H1 (cell line): Measurements from ENCODE around the gene ZNF277. TPM values are rescaled to one million over a fixed set of nuclear protein-coding genes. Genes with fewer than 3 reads are reported as not detected.

Experiments
- CTCF ChIA-PET: fragments of 300-600 bp; sonication (Branson Sonifier 250); formaldehyde crosslinking; loops from one replicate; lab custom pipeline; 2021; ENCODE audit not compliant: partially characterized antibody; lab: Charles Lee
- POLR2A ChIA-PET: fragments of 300-600 bp; sonication (Branson Sonifier 250); formaldehyde crosslinking; loops from one replicate; lab custom pipeline; 2021; ENCODE audit warnings: inconsistent platforms; ENCODE audit not compliant: partially characterized antibody; lab: Charles Lee
- DNase-seq, 2 experiments: peaks; one replicate each; pipeline versions ENCODE4 v3.0.0 to v3.0.0-alpha.2; 2010 to 2022; ENCODE audit warnings: low spot score in 2 of 2, low read depth in 1 of 2, mixed read lengths in 1 of 2
- FAIRE-seq: peaks from 2 replicates; lab custom pipeline; 2011; peaks lifted over from hg19 to GRCh38; lab: Jason Lieb, UNC
- H2AFZ ChIP-seq: 2 replicates; pipeline ENCODE4 v1.8.1; 2012; ENCODE audit warnings: low read length, inconsistent platforms
- H2AK5ac ChIP-seq: 2 replicates; pipeline ENCODE4 v1.6.1; 2013; ENCODE audit warnings: low read depth, low read length
- H2BK120ac ChIP-seq: replicated peaks from 2 replicates; pipeline ENCODE3; 2013; ENCODE audit warnings: low read depth, low read length, inconsistent platforms
- H2BK12ac ChIP-seq: 2 replicates; pipeline ENCODE4 v1.6.1; 2013; ENCODE audit warnings: low read depth, low read length
- H2BK15ac ChIP-seq: 2 replicates; pipeline ENCODE4 v1.6.1; 2013; ENCODE audit warnings: low read length
- H2BK20ac ChIP-seq: 2 replicates; pipeline ENCODE4 v1.6.1; 2013; ENCODE audit warnings: low read length
- H2BK5ac ChIP-seq: 2 replicates; pipeline ENCODE4 v1.6.1; 2013; ENCODE audit warnings: low read depth, low read length
- H3K14ac ChIP-seq: 2 replicates; pipeline ENCODE4 v1.6.1; 2013; ENCODE audit warnings: inconsistent platforms; ENCODE audit not compliant: insufficient read length
- H3K18ac ChIP-seq: 2 replicates; pipeline ENCODE4 v1.6.1; 2013; ENCODE audit warnings: low read length; ENCODE audit errors: extremely low read depth
- H3K23ac ChIP-seq: 2 replicates; pipeline ENCODE4 v1.6.1; 2013; ENCODE audit warnings: inconsistent platforms; ENCODE audit not compliant: insufficient read length
- H3K23me2 ChIP-seq: 2 replicates; pipeline ENCODE4 v1.6.1; 2013; ENCODE audit warnings: low read depth, low read length
- H3K27ac ChIP-seq: 2 replicates; pipeline ENCODE4 v1.6.1; 2011; ENCODE audit warnings: low read depth, low read length, inconsistent platforms
- H3K27me3 ChIP-seq, 4 experiments: replicated peaks in 1 of 4; 1 replicate in 1 of 4; 2 replicates in 3 of 4; pipeline versions ENCODE4 v1.6.1 to v1.8.1; 2011 to 2013; ENCODE audit warnings: low read length in 3 of 4, mild to moderate bottlenecking in 3 of 4, inconsistent platforms in 2 of 4, mixed read lengths in 2 of 4, moderate library complexity in 1 of 4; ENCODE audit not compliant: control insufficient read depth in 3 of 4, insufficient read depth in 3 of 4; ENCODE audit errors: extremely low read depth in 1 of 4
- H3K36me3 ChIP-seq, 4 experiments: 2 replicates each; pipeline versions ENCODE4 v1.6.1 to v1.8.1; 2011 to 2013; ENCODE audit warnings: mild to moderate bottlenecking in 4 of 4, low read length in 3 of 4, moderate library complexity in 2 of 4, control low read depth in 1 of 4, inconsistent platforms in 1 of 4; ENCODE audit not compliant: insufficient read depth in 4 of 4, control insufficient read depth in 2 of 4
- H3K4ac ChIP-seq: replicated peaks from 2 replicates; pipeline ENCODE3; 2013; ENCODE audit warnings: low read length, low read depth, mixed read lengths, inconsistent platforms; ENCODE audit not compliant: insufficient read length
- H3K4me1 ChIP-seq, 4 experiments: replicated peaks in 1 of 4; 1 replicate in 1 of 4; 2 replicates in 3 of 4; pipeline versions ENCODE4 v1.6.1 to v1.8.1; 2011 to 2013; ENCODE audit warnings: low read length in 3 of 4, inconsistent platforms in 2 of 4, mixed read lengths in 1 of 4; ENCODE audit not compliant: insufficient read depth in 4 of 4, control insufficient read depth in 3 of 4
- H3K4me2 ChIP-seq, 2 experiments: 2 replicates each; pipeline versions ENCODE4 v1.6.1 to v1.8.1; 2011 to 2013; ENCODE audit warnings: low read depth in 2 of 2, low read length in 2 of 2, control low read depth in 1 of 2, inconsistent platforms in 1 of 2, mild to moderate bottlenecking in 1 of 2; ENCODE audit not compliant: insufficient read depth in 1 of 2
- H3K4me3 ChIP-seq, 4 experiments: fragments of 200-600, 300-600 bp in 1 of 4; sonication (generic), shearing (Covaris generic), sonication (Bioruptor Twin) in 1 of 4; 2 replicates each; pipeline versions ENCODE4 v1.5.1 to v1.8.1; 2011 to 2016; ENCODE audit warnings: low read length in 4 of 4, low read depth in 3 of 4, control low read depth in 2 of 4, inconsistent platforms in 2 of 4, mild to moderate bottlenecking in 2 of 4, mixed read lengths in 1 of 4, moderate library complexity in 1 of 4; ENCODE audit not compliant: insufficient read depth in 2 of 4; ENCODE audit errors: extremely low read depth in 1 of 4
- H3K56ac ChIP-seq: replicated peaks from 2 replicates; pipeline ENCODE3; 2013; ENCODE audit warnings: low read depth, mild to moderate bottlenecking, mixed read lengths, low read length, inconsistent platforms; ENCODE audit not compliant: insufficient read length
- H3K79me1 ChIP-seq: 2 replicates; pipeline ENCODE4 v1.6.1; 2013; ENCODE audit warnings: low read depth, low read length, control low read depth
- H3K79me2 ChIP-seq, 2 experiments: 2 replicates each; pipeline versions ENCODE4 v1.6.1 to v1.8.1; 2012 to 2013; ENCODE audit warnings: low read length in 2 of 2, mild to moderate bottlenecking in 2 of 2, inconsistent platforms in 1 of 2; ENCODE audit not compliant: insufficient read depth in 2 of 2, control insufficient read depth in 1 of 2
- H3K9ac ChIP-seq, 4 experiments: replicated peaks in 1 of 4; 1 replicate in 1 of 4; 2 replicates in 3 of 4; pipeline versions ENCODE4 v1.6.1 to v1.8.1; 2011 to 2013; ENCODE audit warnings: low read depth in 3 of 4, low read length in 3 of 4, control low read depth in 2 of 4, mild to moderate bottlenecking in 2 of 4, moderate library complexity in 2 of 4, inconsistent platforms in 1 of 4; ENCODE audit errors: extremely low read depth in 1 of 4
- H3K9me3 ChIP-seq, 2 experiments: 2 replicates each; pipeline versions ENCODE4 v1.6.1 to v1.8.1; 2012 to 2013; ENCODE audit warnings: mild to moderate bottlenecking in 2 of 2, moderate library complexity in 2 of 2, control low read depth in 1 of 2, inconsistent platforms in 1 of 2, low read depth in 1 of 2, low read length in 1 of 2, mixed read lengths in 1 of 2; ENCODE audit not compliant: insufficient read depth in 2 of 2
- H4K20me1 ChIP-seq, 2 experiments: replicated peaks in 1 of 2; 2 replicates each; pipeline versions ENCODE3 to v1.8.1; 2011 to 2013; ENCODE audit warnings: inconsistent platforms in 2 of 2, low read length in 2 of 2, mild to moderate bottlenecking in 1 of 2; ENCODE audit not compliant: insufficient read depth in 2 of 2, control insufficient read depth in 1 of 2
- H4K5ac ChIP-seq: 2 replicates; pipeline ENCODE4 v1.6.1; 2013; ENCODE audit warnings: low read length, low read depth, mixed read lengths, inconsistent platforms; ENCODE audit not compliant: insufficient read length
- H4K8ac ChIP-seq: 2 replicates; pipeline ENCODE4 v1.8.0; 2013; ENCODE audit warnings: mild to moderate bottlenecking, moderate library complexity, low read length, inconsistent platforms; ENCODE audit not compliant: insufficient read depth; ENCODE audit errors: extremely low read depth
- H4K91ac ChIP-seq: replicated peaks from 2 replicates; pipeline ENCODE3; 2013; ENCODE audit warnings: low read length, mixed read lengths, inconsistent platforms; ENCODE audit not compliant: insufficient read length
- HDAC6 ChIP-seq: IDR thresholded peaks from one replicate; pipeline ENCODE4 v1.7.1; 2012; ENCODE audit warnings: low read depth, mild to moderate bottlenecking, inconsistent platforms, low read length, moderate library complexity
- POLR2AphosphoS5 ChIP-seq: IDR thresholded peaks from 2 replicates; pipeline ENCODE4 v1.6.1; 2011; ENCODE audit warnings: low read depth, low read length
- RAD21 ChIP-seq, 2 experiments: IDR thresholded peaks in 1 of 2; conservative IDR thresholded peaks in 1 of 2; 2 replicates each; pipeline ENCODE4 v1.6.1; 2011; ENCODE audit warnings: low read depth in 2 of 2, low read length in 2 of 2, improper control_type of control experiment in 1 of 2, inconsistent platforms in 1 of 2, mild to moderate bottlenecking in 1 of 2, moderate library complexity in 1 of 2
- SP4 ChIP-seq: IDR thresholded peaks from 2 replicates; pipeline ENCODE4 v1.6.1; 2012; ENCODE audit warnings: low read length, inconsistent platforms
- WGBS, 2 experiments: shearing (Covaris generic) in 1 of 2; methylation state at CpG; one replicate each; pipeline versions ENCODE4 v1.1.6 to v1.1.7; 2013 to 2015; ENCODE audit warnings: low lambda C conversion rate in 2 of 2, mixed read lengths in 2 of 2, inconsistent platforms in 1 of 2, low coverage in 1 of 2, missing lambda C conversion rate in 1 of 2; ENCODE audit not compliant: insufficient replicate concordance in 2 of 2, insufficient coverage in 1 of 2, insufficient read length in 1 of 2; ENCODE audit errors: extremely low coverage in 1 of 2, missing lambda C conversion rate in 1 of 2; 5-methylcytosine and 5-hydroxymethylcytosine counted together
- polyA plus RNA-seq, 7 experiments: library from polyadenylated mRNA; depleted of rRNA in 3 of 7; stranded (reverse) in 5 of 7; unstranded in 2 of 7; fragments of >200 nt in 5 of 7; fragments of 200-250 nt in 2 of 7; gene quantifications; 1 replicate in 5 of 7; 2 replicates in 1 of 7; 4 replicates in 1 of 7; pipeline versions ENCODE4 v1.2.1 to v1.2.3, GENCODE V29; 2011 to 2013; ENCODE audit warnings: missing spikeins in 2 of 7, mixed read lengths in 2 of 7
- total RNA-seq: library from RNA; stranded (reverse); fragmentation: NEBNext Ultra II Directional; extraction: Animal tissue kit (Norgen Biotek cat#: 25700); gene quantifications from 2 replicates; pipeline ENCODE4 v1.2.1, GENCODE V29; 2021
- TF ChIP-seq, protein P1 (sequence below): IDR thresholded peaks from 2 replicates; pipeline ENCODE4 v1.6.1; 2012; ENCODE audit warnings: inconsistent platforms
- TF ChIP-seq, protein P2 (sequence below): IDR thresholded peaks from 2 replicates; pipeline ENCODE4 v1.6.1; 2011; ENCODE audit warnings: low read length, improper control_type of control experiment

ZNF277 gene
- total and polyA plus RNA-seq, 2 of the 8 experiments (the other 6 are each of a cell fraction or from before 2014, with no cell fraction given) = 5.1 to 21.7 TPM

DNA sequence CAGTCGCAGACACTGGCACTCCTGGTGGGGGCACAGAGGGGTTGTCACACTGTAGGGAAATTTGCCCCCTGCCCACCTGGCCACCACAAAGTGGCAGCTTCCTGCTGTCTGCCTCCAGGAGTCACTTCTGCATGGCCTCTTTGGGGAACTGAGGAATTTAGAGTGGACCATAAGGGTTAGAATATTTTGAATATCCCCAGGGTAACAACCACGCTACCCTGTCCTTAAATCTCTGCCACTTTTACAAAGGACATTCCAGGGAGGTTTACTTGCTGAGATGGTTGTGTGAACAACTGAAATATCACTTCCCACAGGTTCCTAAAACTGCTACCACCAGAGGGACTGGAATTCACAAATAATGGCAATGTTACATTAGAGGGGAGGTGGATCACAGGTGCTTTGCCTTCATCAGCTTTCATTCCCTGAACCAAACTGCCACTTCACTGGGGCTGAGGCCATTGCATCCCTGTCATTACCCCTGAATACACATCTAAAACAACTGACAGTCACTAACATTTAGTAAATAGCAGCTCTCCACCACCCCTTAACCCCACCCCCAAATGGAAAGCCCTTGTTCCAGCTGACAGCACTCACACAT, 155.7 kb downstream of the ZNF277 start:
- Histone ChIP-seq H3K9ac (no peak overlapping the region), H2BK12ac (no peak overlapping the region), H2BK5ac (no peak overlapping the region), H3K4ac (no peak overlapping the region), H2BK120ac (no peak overlapping the region), H2AFZ (no peak overlapping the region), H3K23ac (no peak overlapping the region), H4K91ac (no peak overlapping the region), H3K4me2 (no peak overlapping the region), H4K20me1 (no peaks in the 10 kb centered on the region), H3K18ac (no peak overlapping the region), H3K79me1 (no peaks in the 10 kb centered on the region), H3K14ac (no peak overlapping the region), H3K79me2 (no peaks in the 10 kb centered on the region), H3K36me3 (no peaks in the 10 kb centered on the region), H3K27me3 (no peaks in the 10 kb centered on the region), H3K9me3 (peaks cover 0 to 5% of the 10 kb centered on the region in 2 experiments; a peak in 1 of 4 replicates), H3K56ac (no peak overlapping the region), H3K23me2 (no peaks in the 10 kb centered on the region), H4K5ac (no peak overlapping the region), H2BK20ac (no peak overlapping the region), H3K4me1 (peaks cover 0 to 6% (median 0%) of the 10 kb centered on the region in 4 experiments; a peak in 3 of 7 replicates), H3K27ac (no peak overlapping the region), H2AK5ac (no peak overlapping the region), H3K4me3 (no peak overlapping the region), H4K8ac (no peak overlapping the region), H2BK15ac (no peak overlapping the region)
- TF ChIP-seq POLR2AphosphoS5 (no peak), HDAC6 (no peak), SP4 (no peak), RAD21 (IDR thresholded peaks at IDR 0.05 in 1 of 2, conservative IDR thresholded peaks at IDR 0.05 in 1 of 2; ENCODE audit: low read depth in 2 of 2, low read length in 2 of 2) (no peak)
- TF ChIP-seq, protein P1, sequence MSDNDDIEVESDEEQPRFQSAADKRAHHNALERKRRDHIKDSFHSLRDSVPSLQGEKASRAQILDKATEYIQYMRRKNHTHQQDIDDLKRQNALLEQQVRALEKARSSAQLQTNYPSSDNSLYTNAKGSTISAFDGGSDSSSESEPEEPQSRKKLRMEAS = no peak
- TF ChIP-seq, protein P2, sequence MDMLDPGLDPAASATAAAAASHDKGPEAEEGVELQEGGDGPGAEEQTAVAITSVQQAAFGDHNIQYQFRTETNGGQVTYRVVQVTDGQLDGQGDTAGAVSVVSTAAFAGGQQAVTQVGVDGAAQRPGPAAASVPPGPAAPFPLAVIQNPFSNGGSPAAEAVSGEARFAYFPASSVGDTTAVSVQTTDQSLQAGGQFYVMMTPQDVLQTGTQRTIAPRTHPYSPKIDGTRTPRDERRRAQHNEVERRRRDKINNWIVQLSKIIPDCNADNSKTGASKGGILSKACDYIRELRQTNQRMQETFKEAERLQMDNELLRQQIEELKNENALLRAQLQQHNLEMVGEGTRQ = no peak
- FAIRE-seq = no peak
- ChIA-PET POLR2A (interaction anchor here (1.6 kb wide), 1 partner anchor 88 kb away, joined by 8 read pairs; the partner anchor contains the start of gene IFRD1), CTCF (interaction anchor here (0.8 to 1.1 kb wide), 6 partner anchors 8 to 599 kb away, joined by 3 to 4 read pairs (median 3); no protein-coding TSS in a partner anchor)
- 84% methylated on average over 2 of the region's 2 CpGs; no CpG with 5 or more reads in 1 of the 2 experiments for WGBS, 2 experiments
- no peak for DNase-seq
